Activated B cell treated with CpG ODN at 0.5 μM for 24 hours (primary cell): ENCODE measurements around the gene RAD9B. TPM values are rescaled to one million over a fixed set of nuclear protein-coding genes. Genes with fewer than 3 reads are reported as not detected.

Experiments
- ATAC-seq: fragments of 200-7000 bp; cut with Tn5 transposase; one replicate; pipeline ENCODE4 v1.10.0; 2021; ENCODE audit warnings: low read depth, mild to moderate bottlenecking, moderate library complexity
- CTCF ChIA-PET: fragments of 350-600 bp; sonication (Branson Sonifier 250); formaldehyde crosslinking; loops from one replicate; lab custom pipeline; 2021; ENCODE audit warnings: antibody characterized with exemption; lab: Charles Lee
- POLR2A ChIA-PET: fragments of 350-600 bp; sonication (Branson Sonifier 250); formaldehyde crosslinking; loops from one replicate; lab custom pipeline; 2021; ENCODE audit warnings: antibody characterized with exemption; lab: Charles Lee
- DNase-seq: peaks from one replicate; pipeline ENCODE4 v3.0.0; 2022
- H3K27ac Mint-ChIP-seq: one replicate; pipeline ENCODE4 v1.8.0; 2020; ENCODE audit warnings: mixed read lengths
- H3K27me3 Mint-ChIP-seq: one replicate; pipeline ENCODE4 v1.8.0; 2021; ENCODE audit warnings: mixed read lengths
- H3K36me3 Mint-ChIP-seq: one replicate; pipeline ENCODE4 v1.8.0; 2021; ENCODE audit warnings: low read depth, mixed read lengths
- H3K4me1 Mint-ChIP-seq: one replicate; pipeline ENCODE4 v1.8.0; 2021; ENCODE audit warnings: mixed read lengths
- H3K4me3 Mint-ChIP-seq: one replicate; pipeline ENCODE4 v1.8.0; 2020; ENCODE audit warnings: mild to moderate bottlenecking, mixed read lengths
- H3K9me3 Mint-ChIP-seq: one replicate; pipeline ENCODE4 v1.8.0; 2020; ENCODE audit warnings: mixed read lengths
- CTCF ChIP-seq: fragments of 200-600 bp; IDR thresholded peaks from one replicate; pipeline ENCODE4 v1.8.0; 2022; ENCODE audit warnings: antibody characterized with exemption, mild to moderate bottlenecking
- intact Hi-C: fragments of 100-400 bp; cut with micrococcal nuclease; formaldehyde crosslinking; loops from one replicate; pipeline ENCODE4 v1.15.1; 2024
- total RNA-seq: library from RNA; stranded (reverse); gene quantifications from 2 replicates; pipeline ENCODE4 v1.2.3, GENCODE V29; 2022

RAD9B gene
- total RNA-seq, 1 donor from 2014 or later = 1.2 TPM

GRCh38 chr12:110533607-110534006 lies 31.5 kb downstream of the RAD9B start:
- CTCF ChIA-PET = interaction anchor here (1.0 to 3.8 kb wide), 5 partner anchors 21 to 102 kb away, joined by 3 to 21 read pairs (median 4); partner anchors contain the start of genes ARPC3 and FAM216A
- no peak for ATAC-seq
- POLR2A ChIA-PET = no interaction called here
- H3K27ac Mint-ChIP-seq = no peak overlapping the region
- DNase-seq = no peak
- intact Hi-C loops = no loop called here
- H3K27me3 Mint-ChIP-seq = no peaks in the 10 kb centered on the region
- H3K4me1 Mint-ChIP-seq = peaks cover 21% of the 10 kb centered on the region
- TF ChIP-seq CTCF = no peak
- H3K36me3 Mint-ChIP-seq = peaks cover 72% of the 10 kb centered on the region
- H3K4me3 Mint-ChIP-seq = no peak overlapping the region
- H3K9me3 Mint-ChIP-seq = no peaks in the 10 kb centered on the region

- ChIA-PET CTCF (interaction anchor here (1.7 to 3.8 kb wide), 2 partner anchors 66 to 85 kb away, joined by 4 to 21 read pairs; partner anchors contain the start of gene ARPC3), POLR2A (no interaction called here)
- Mint-ChIP-seq H3K4me1 (peaks cover 26% of the 10 kb centered on the region), H3K4me3 (no peak overlapping the region), H3K27me3 (no peaks in the 10 kb centered on the region), H3K36me3 (peaks cover 79% of the 10 kb centered on the region), H3K9me3 (no peaks in the 10 kb centered on the region), H3K27ac (no peak overlapping the region)
- intact Hi-C loops = no loop called here
- DNase-seq (no peak), ATAC-seq (no peak)
- no peak for TF ChIP-seq CTCF
These were observed 32.7 kb downstream of the RAD9B start for GRCh38 chr12:110534811-110535210.

- Mint-ChIP-seq H3K9me3 (no peaks in the 10 kb centered on the region), H3K27me3 (no peaks in the 10 kb centered on the region), H3K4me3 (no peak overlapping the region), H3K4me1 (peaks cover 10% of the 10 kb centered on the region), H3K36me3 (peaks cover 79% of the 10 kb centered on the region), H3K27ac (no peak overlapping the region)
- DNase-seq (no peak), ATAC-seq (no peak)
- ChIA-PET POLR2A (no interaction called here), CTCF (interaction anchor here (1.2 kb wide), 1 partner anchor 18 kb away, joined by 4 read pairs; no protein-coding TSS in a partner anchor)
- TF ChIP-seq CTCF = no peak
- intact Hi-C loops = no loop called here
These were observed 34.9 kb downstream of the RAD9B start for GRCh38 chr12:110536834-110537604.

GRCh38 chr12:110537605-110538409 lies 35.7 kb downstream of the RAD9B start:
- ChIA-PET CTCF (no interaction called here), POLR2A (no interaction called here)
- no peak for DNase-seq
- no peaks in the 10 kb centered on the region for H3K27me3 Mint-ChIP-seq
- H3K36me3 Mint-ChIP-seq = peaks cover 78% of the 10 kb centered on the region
- no peak overlapping the region for H3K27ac Mint-ChIP-seq
- peaks cover 14% of the 10 kb centered on the region for H3K4me1 Mint-ChIP-seq
- no peak for ATAC-seq
- intact Hi-C loops = no loop called here
- TF ChIP-seq CTCF = no peak
- H3K9me3 Mint-ChIP-seq = no peaks in the 10 kb centered on the region
- H3K4me3 Mint-ChIP-seq = no peak overlapping the region
